Neural progenitor cell (in vitro differentiated cells): Measurements from ENCODE around the gene KRTAP10-9. TPM values are rescaled to one million over a fixed set of nuclear protein-coding genes. Genes with fewer than 3 reads are reported as not detected.
"Not testable (repeated sequence)": the region's sequence is repeated elsewhere in the genome, so short reads cannot be mapped to it uniquely, and the experiment has no call there.

Experiments
- DNase-seq: peaks from one replicate; pipeline ENCODE4 v3.0.0-alpha.2; 2016; ENCODE audit warnings: low spot score
- H2AFZ ChIP-seq: fragments of 200-600 bp; sonication (generic); replicated peaks from 2 replicates; pipeline ENCODE4 v1.6.1; 2016; ENCODE audit warnings: antibody characterized with exemption
- H3F3A ChIP-seq: fragments of 200-600 bp; sonication (generic); 2 replicates; pipeline ENCODE4 v1.6.1; 2016; ENCODE audit warnings: antibody characterized with exemption, low read depth
- H3K27ac ChIP-seq: fragments of 200-600 bp; sonication (generic); 2 replicates; pipeline ENCODE4 v1.5.1; 2016; ENCODE audit warnings: mild to moderate bottlenecking
- H3K27me3 ChIP-seq: fragments of 200-600 bp; sonication (generic); 2 replicates; pipeline ENCODE4 v1.6.1; 2016; ENCODE audit warnings: mild to moderate bottlenecking, moderate library complexity
- H3K36me3 ChIP-seq: fragments of 200-600 bp; sonication (generic); 2 replicates; pipeline ENCODE4 v1.5.1; 2016
- H3K4me1 ChIP-seq: fragments of 200-600 bp; sonication (generic); 2 replicates; pipeline ENCODE4 v1.6.1; 2016; ENCODE audit warnings: mixed run types
- H3K4me2 ChIP-seq: fragments of 200-600 bp; sonication (generic); 2 replicates; pipeline ENCODE4 v1.6.1; 2016
- H3K4me3 ChIP-seq: fragments of 200-600 bp; sonication (generic); 2 replicates; pipeline ENCODE4 v1.5.1; 2016
- H3K79me2 ChIP-seq: fragments of 200-600 bp; sonication (generic); 2 replicates; pipeline ENCODE4 v1.6.1; 2016; ENCODE audit warnings: low read depth
- H3K9ac ChIP-seq: fragments of 200-600 bp; sonication (generic); 2 replicates; pipeline ENCODE4 v1.6.1; 2016
- H3K9me3 ChIP-seq: fragments of 200-600 bp; sonication (generic); 2 replicates; pipeline ENCODE4 v1.5.1; 2016; ENCODE audit warnings: low read depth
- H4K20me1 ChIP-seq: fragments of 200-600 bp; sonication (generic); 2 replicates; pipeline ENCODE4 v1.6.1; 2016; ENCODE audit warnings: low read depth
- H3K27ac Mint-ChIP-seq: 3 replicates; pipeline ENCODE4 v1.8.0; 2021; ENCODE audit warnings: mixed read lengths
- H3K27me3 Mint-ChIP-seq: 2 replicates; pipeline ENCODE4 v1.8.0; 2022; ENCODE audit warnings: low read depth, mild to moderate bottlenecking, inconsistent platforms, moderate library complexity, mixed read lengths; ENCODE audit not compliant: insufficient read depth
- H3K36me3 Mint-ChIP-seq: 3 replicates; pipeline ENCODE4 v1.8.0; 2021; ENCODE audit warnings: mixed read lengths
- H3K4me1 Mint-ChIP-seq: 3 replicates; pipeline ENCODE4 v1.8.0; 2021; ENCODE audit warnings: mixed read lengths
- H3K4me3 Mint-ChIP-seq: 3 replicates; pipeline ENCODE4 v1.8.0; 2021; ENCODE audit warnings: mild to moderate bottlenecking, moderate library complexity, mixed read lengths
- H3K9me3 Mint-ChIP-seq: 3 replicates; pipeline ENCODE4 v1.8.0; 2020; ENCODE audit warnings: mixed read lengths
- EZH2 ChIP-seq: fragments of 200-600 bp; sonication (generic); IDR thresholded peaks from 2 replicates; pipeline ENCODE4 v1.6.1; 2017; ENCODE audit warnings: antibody characterized with exemption, mild to moderate bottlenecking, moderate library complexity
- EZH2phosphoT487 ChIP-seq: fragments of 200-600 bp; sonication (generic); IDR thresholded peaks from 2 replicates; pipeline ENCODE4 v1.6.1; 2017; ENCODE audit warnings: antibody characterized with exemption
- total RNA-seq: library from RNA; depleted of rRNA; stranded (reverse); fragments of >200 nt; gene quantifications from 2 replicates; pipeline ENCODE4 v1.2.3, GENCODE V29; 2015; ENCODE audit warnings: low replicate concordance
- TF ChIP-seq, protein P1 (sequence below): fragments of 200-600 bp; sonication (generic); IDR thresholded peaks from 2 replicates; pipeline ENCODE4 v1.5.1; 2017; ENCODE audit warnings: antibody characterized with exemption, mild to moderate bottlenecking

KRTAP10-9 gene
- total RNA-seq, 1 donor from 2014 or later: not detected

DNA sequence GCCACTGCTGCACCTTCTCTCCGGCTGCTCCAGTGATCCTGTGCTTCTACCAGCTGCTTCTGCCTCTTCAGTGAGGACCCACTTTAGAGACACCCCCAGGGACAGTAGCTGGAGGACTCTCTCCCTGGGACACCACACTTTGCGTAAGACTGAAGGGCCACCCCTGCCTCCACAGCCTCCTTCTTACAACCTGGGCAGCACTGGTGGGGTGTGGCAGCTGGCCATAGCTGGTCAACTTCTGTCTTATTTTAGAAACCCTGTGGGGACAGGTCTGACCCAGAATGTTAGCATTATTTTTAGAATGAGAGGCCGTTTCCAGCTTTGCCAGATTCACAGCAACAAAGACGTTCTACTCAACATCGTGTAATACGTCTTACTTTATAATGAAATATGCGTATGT, 1.1 kb upstream of the KRTAP10-9 start:
- Histone ChIP-seq H2AFZ (no peak overlapping the region), H3K9ac (no peak overlapping the region)
- H3K9me3 Mint-ChIP-seq: peaks cover 40% of the 10 kb centered on the region

DNA sequence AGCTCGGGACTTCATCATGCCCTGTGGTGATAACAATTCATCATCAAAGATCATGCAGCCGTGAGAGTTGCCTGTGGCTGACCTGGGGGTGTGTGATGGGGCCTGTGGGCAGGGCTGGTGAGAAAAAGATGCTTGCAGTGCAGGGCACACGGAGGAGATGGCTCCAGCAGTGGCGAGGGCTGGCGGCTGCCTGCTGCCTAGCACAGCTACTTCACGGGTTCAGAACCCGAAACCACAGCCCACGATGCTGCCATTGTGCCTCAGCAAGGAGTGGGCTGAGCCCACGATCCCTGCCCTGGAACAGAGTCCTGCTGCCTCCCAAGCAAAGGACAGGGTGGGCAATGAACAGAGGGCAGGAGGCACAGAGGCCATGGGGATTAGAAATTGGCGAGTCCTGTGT, 631 bp upstream of the KRTAP10-9 start:
- Histone ChIP-seq H3K4me3 (no peak overlapping the region), H2AFZ (no peak overlapping the region), H3K79me2 (no peaks in the 10 kb centered on the region), H3K9me3 (peaks cover 13% of the 10 kb centered on the region), H3K4me1 (no peaks in the 10 kb centered on the region), H3K27me3 (no peaks in the 10 kb centered on the region), H3K36me3 (no peaks in the 10 kb centered on the region), H3F3A (no peaks in the 10 kb centered on the region), H3K9ac (no peak overlapping the region), H4K20me1 (no peaks in the 10 kb centered on the region), H3K27ac (no peak overlapping the region), H3K4me2 (no peak overlapping the region)
- Mint-ChIP-seq H3K36me3 (no peaks in the 10 kb centered on the region), H3K4me1 (no peaks in the 10 kb centered on the region), H3K27me3 (peaks cover 2% of the 10 kb centered on the region), H3K4me3 (no peak overlapping the region), H3K9me3 (peaks cover 43% of the 10 kb centered on the region), H3K27ac (no peak overlapping the region)
- TF ChIP-seq EZH2phosphoT487 (no peak), EZH2 (no peak)
- TF ChIP-seq, protein P1, sequence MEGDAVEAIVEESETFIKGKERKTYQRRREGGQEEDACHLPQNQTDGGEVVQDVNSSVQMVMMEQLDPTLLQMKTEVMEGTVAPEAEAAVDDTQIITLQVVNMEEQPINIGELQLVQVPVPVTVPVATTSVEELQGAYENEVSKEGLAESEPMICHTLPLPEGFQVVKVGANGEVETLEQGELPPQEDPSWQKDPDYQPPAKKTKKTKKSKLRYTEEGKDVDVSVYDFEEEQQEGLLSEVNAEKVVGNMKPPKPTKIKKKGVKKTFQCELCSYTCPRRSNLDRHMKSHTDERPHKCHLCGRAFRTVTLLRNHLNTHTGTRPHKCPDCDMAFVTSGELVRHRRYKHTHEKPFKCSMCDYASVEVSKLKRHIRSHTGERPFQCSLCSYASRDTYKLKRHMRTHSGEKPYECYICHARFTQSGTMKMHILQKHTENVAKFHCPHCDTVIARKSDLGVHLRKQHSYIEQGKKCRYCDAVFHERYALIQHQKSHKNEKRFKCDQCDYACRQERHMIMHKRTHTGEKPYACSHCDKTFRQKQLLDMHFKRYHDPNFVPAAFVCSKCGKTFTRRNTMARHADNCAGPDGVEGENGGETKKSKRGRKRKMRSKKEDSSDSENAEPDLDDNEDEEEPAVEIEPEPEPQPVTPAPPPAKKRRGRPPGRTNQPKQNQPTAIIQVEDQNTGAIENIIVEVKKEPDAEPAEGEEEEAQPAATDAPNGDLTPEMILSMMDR: no peak
- no peak for DNase-seq

More for the DNA sequence above, 1.1 kb upstream of the KRTAP10-9 start:
- Mint-ChIP-seq H3K36me3 (no peaks in the 10 kb centered on the region), H3K4me3 (no peak overlapping the region), H3K27ac (no peak overlapping the region), H3K27me3 (peaks cover 2% of the 10 kb centered on the region), H3K4me1 (no peaks in the 10 kb centered on the region)
- Histone ChIP-seq H3K4me1 (no peaks in the 10 kb centered on the region), H3K27me3 (no peaks in the 10 kb centered on the region), H3K27ac (no peak overlapping the region), H4K20me1 (no peaks in the 10 kb centered on the region), H3F3A (no peaks in the 10 kb centered on the region), H3K36me3 (no peaks in the 10 kb centered on the region), H3K4me3 (no peak overlapping the region), H3K9me3 (peaks cover 13% of the 10 kb centered on the region), H3K79me2 (no peaks in the 10 kb centered on the region), H3K4me2 (no peak overlapping the region)
- TF ChIP-seq, protein P1: no peak
- TF ChIP-seq EZH2: no peak
- TF ChIP-seq EZH2phosphoT487: no peak
- no peak for DNase-seq

DNA sequence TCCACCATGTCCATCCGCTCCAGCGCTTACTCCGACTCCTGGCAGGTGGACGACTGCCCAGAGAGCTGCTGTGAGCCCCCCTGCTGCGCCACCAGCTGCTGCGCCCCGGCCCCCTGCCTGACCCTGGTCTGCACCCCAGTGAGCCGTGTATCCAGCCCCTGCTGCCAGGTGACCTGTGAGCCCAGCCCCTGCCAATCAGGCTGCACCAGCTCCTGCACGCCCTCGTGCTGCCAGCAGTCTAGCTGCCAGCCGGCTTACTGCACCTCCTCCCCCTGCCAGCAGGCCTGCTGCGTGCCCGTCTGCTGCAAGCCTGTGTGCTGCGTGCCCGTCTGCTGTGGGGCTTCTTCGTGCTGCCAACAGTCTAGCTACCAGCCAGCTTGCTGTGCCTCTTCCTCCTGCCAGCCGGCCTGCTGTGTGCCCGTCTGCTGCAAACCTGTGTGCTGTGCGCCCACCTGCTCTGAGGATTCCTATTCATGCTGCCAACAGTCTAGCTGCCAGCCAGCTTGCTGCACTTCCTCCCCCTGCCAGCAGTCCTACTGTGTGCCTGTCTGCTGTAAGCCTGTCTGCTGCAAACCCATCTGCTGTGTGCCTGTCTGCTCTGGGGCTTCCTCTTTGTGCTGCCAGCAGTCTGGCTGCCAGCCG, 409 bp downstream of the KRTAP10-9 start:
- H3K27ac ChIP-seq: not testable (repeated sequence)

DNA sequence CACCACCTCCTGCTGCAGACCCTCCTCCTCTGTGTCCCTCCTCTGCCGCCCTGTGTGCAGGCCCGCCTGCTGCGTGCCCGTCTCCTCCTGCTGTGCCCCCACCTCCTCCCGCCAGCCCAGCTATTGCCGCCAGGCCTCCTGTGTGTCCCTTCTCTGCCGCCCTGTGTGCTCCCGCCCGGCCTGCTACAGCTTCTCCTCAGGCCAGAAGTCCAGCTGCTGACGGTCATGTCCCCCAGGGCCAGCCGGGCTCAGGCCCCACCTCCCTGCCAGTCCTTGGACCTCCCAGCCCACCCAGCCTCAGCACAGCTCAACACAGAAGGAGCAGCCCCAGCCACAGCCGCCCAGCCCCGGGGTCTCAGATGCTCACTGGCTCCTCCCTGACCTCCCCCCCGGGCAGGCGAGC, 939 bp downstream of the KRTAP10-9 start:
- not testable (repeated sequence) for H3K27me3 Mint-ChIP-seq, H3K27me3 ChIP-seq, H3K36me3 ChIP-seq, H3K4me2 ChIP-seq, H2AFZ ChIP-seq, H3K4me3 ChIP-seq, H3K79me2 ChIP-seq, H3F3A ChIP-seq, H3K4me1 ChIP-seq, H3K27ac Mint-ChIP-seq, H3K36me3 Mint-ChIP-seq, H3K4me1 Mint-ChIP-seq, H3K27ac ChIP-seq, H4K20me1 ChIP-seq, H3K4me3 Mint-ChIP-seq, H3K9ac ChIP-seq, DNase-seq
- H3K9me3 ChIP-seq: peaks cover 22% of the 10 kb centered on the region
- H3K9me3 Mint-ChIP-seq: peaks cover 44% of the 10 kb centered on the region

More for the DNA sequence above, 409 bp downstream of the KRTAP10-9 start:
- DNase-seq, H3K4me2 ChIP-seq, H3K27me3 Mint-ChIP-seq, H2AFZ ChIP-seq, H3F3A ChIP-seq, H3K4me1 Mint-ChIP-seq, H3K4me1 ChIP-seq, H3K36me3 Mint-ChIP-seq, H3K27me3 ChIP-seq, H3K79me2 ChIP-seq, H3K4me3 Mint-ChIP-seq, H3K4me3 ChIP-seq, H3K9ac ChIP-seq, H3K36me3 ChIP-seq, H4K20me1 ChIP-seq, H3K27ac Mint-ChIP-seq: not testable (repeated sequence)
- peaks cover 47% of the 10 kb centered on the region for H3K9me3 Mint-ChIP-seq
- peaks cover 17% of the 10 kb centered on the region for H3K9me3 ChIP-seq
